ENCODE data around the gene AMPH.

GRCh38 chr7:38504684-38505083 is 126.5 kb downstream of the AMPH start:
- TF ChIP-seq CTCF (IDR thresholded peaks at IDR 0.05; ENCODE audit: low read depth, low read length) = no peak
- TF ChIP-seq EZH2phosphoT487 (IDR thresholded peaks at IDR 0.05; ENCODE audit: low read depth) = no peak
